Glutamatergic neuron (in vitro differentiated cells): ENCODE measurements around the gene MIOX. TPM values are rescaled to one million over a fixed set of nuclear protein-coding genes. Genes with fewer than 3 reads are reported as not detected.

Source experiments
- DNase-seq: peaks from one replicate; pipeline ENCODE4 v3.0.0; 2022
- H3K27ac Mint-ChIP-seq: one replicate; pipeline ENCODE4 v1.8.0; 2020; ENCODE audit warnings: mild to moderate bottlenecking, mixed read lengths, inconsistent platforms; ENCODE audit not compliant: unreplicated experiment
- H3K27me3 Mint-ChIP-seq: one replicate; pipeline ENCODE4 v1.8.0; 2020; ENCODE audit warnings: mild to moderate bottlenecking, moderate library complexity, mixed read lengths, inconsistent platforms; ENCODE audit not compliant: unreplicated experiment
- H3K36me3 Mint-ChIP-seq: one replicate; pipeline ENCODE4 v1.8.0; 2020; ENCODE audit warnings: mild to moderate bottlenecking, mixed read lengths, inconsistent platforms; ENCODE audit not compliant: unreplicated experiment
- H3K4me1 Mint-ChIP-seq: one replicate; pipeline ENCODE4 v1.8.0; 2020; ENCODE audit warnings: mild to moderate bottlenecking, low read depth, mixed read lengths, inconsistent platforms; ENCODE audit not compliant: unreplicated experiment
- H3K4me3 Mint-ChIP-seq: one replicate; pipeline ENCODE4 v1.8.0; 2020; ENCODE audit warnings: mild to moderate bottlenecking, mixed read lengths, inconsistent platforms; ENCODE audit not compliant: unreplicated experiment
- H3K9me3 Mint-ChIP-seq: one replicate; pipeline ENCODE4 v1.8.0; 2020; ENCODE audit warnings: mild to moderate bottlenecking, moderate library complexity, mixed read lengths, inconsistent platforms; ENCODE audit not compliant: unreplicated experiment
- total RNA-seq: library from RNA; stranded (reverse); fragmentation: NEBNext Ultra II Directional; extraction: Animal tissue kit (Norgen Biotek cat#: 25700); gene quantifications from one replicate; pipeline ENCODE4 v1.2.1, GENCODE V29; 2021; ENCODE audit not compliant: unreplicated experiment
- TF ChIP-seq, protein P1 (sequence below): fragments of 200-600 bp; sonication (generic); IDR thresholded peaks from one replicate; pipeline ENCODE4 v1.5.0; 2021; ENCODE audit not compliant: partially characterized antibody, unreplicated experiment

MIOX gene
- total RNA-seq, 1 donor from 2014 or later: 4.0 TPM

DNA sequence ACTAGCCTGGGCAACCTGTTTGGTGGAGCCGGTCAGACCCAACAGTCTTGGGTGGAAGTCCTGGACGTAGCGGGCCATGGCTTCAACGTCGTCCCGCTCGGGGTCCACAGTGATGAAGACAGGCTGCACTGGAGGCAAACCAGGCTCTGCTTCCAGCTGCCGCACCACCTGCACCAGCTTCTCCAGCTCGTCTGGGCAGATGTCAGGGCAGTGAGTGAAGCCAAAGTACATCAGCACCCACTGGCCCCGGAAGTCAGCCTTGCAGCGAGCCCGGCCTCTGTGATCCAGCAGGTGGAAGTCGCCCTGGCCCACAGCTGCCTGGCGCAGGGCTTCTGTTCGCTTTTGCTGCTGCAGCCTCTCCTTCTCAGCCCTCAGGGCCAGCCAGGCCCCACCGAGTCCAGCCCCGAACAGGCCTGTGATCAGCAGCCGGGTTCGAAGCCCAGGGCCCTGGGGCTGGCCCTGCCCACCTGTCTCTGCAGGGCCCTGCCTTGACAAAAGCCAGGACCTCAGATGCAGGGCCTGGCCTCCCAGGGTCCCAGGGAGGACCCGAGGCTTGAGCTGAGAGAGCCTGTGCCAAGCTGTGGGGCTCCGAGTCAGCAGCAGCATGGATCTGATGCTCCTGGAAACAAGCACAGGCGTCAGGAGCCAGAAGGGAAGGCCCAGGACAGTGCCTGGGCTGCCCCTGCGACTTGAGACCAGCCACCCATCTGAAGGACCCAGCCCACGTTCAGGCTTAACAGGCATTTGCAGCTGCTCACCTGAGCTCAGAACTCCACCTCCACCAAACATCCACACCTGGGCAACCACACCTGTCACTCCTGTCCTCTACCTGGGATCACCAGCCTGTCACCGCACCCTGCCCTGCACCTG is 37.4 kb downstream of the MIOX start:
- H3K4me1 Mint-ChIP-seq: peaks cover 11% of the 10 kb centered on the region
- peak overlapping the region; percentile 97 for H3K4me3 Mint-ChIP-seq
- TF ChIP-seq, protein P1, sequence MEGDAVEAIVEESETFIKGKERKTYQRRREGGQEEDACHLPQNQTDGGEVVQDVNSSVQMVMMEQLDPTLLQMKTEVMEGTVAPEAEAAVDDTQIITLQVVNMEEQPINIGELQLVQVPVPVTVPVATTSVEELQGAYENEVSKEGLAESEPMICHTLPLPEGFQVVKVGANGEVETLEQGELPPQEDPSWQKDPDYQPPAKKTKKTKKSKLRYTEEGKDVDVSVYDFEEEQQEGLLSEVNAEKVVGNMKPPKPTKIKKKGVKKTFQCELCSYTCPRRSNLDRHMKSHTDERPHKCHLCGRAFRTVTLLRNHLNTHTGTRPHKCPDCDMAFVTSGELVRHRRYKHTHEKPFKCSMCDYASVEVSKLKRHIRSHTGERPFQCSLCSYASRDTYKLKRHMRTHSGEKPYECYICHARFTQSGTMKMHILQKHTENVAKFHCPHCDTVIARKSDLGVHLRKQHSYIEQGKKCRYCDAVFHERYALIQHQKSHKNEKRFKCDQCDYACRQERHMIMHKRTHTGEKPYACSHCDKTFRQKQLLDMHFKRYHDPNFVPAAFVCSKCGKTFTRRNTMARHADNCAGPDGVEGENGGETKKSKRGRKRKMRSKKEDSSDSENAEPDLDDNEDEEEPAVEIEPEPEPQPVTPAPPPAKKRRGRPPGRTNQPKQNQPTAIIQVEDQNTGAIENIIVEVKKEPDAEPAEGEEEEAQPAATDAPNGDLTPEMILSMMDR: no peak
- H3K9me3 Mint-ChIP-seq: peaks cover 15% of the 10 kb centered on the region
- no peak for DNase-seq
- peaks cover 23% of the 10 kb centered on the region for H3K27me3 Mint-ChIP-seq
- peak overlapping the region; percentile 93 for H3K27ac Mint-ChIP-seq
- peaks cover 5% of the 10 kb centered on the region for H3K36me3 Mint-ChIP-seq

DNA sequence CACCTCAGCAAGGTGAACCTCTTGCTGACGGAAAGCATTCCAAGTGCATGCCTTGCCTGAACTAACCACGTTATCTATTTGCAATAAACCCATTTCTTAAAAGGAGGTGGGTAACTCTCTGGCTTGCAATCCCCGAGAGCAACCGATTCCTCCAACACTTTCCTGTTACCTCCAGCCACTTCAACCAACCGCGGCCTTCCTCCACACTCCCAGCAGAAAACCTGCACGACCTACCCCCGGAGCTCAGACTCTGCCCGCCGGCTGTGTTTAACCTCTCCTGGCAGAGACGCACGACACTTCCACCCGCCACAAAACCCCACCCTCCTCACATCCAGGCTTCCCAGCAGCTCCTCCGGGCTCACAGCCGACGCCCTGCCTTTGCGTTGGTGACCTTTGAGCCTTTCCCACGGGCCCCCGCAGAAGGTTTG is 38.0 kb downstream of the MIOX start:
- Mint-ChIP-seq H3K27me3 (peaks cover 20% of the 10 kb centered on the region), H3K4me1 (peaks cover 12% of the 10 kb centered on the region), H3K9me3 (peaks cover 15% of the 10 kb centered on the region), H3K36me3 (peaks cover 5% of the 10 kb centered on the region), H3K4me3 (peak overlapping the region; percentile 97), H3K27ac (peak overlapping the region; percentile 93)
- DNase-seq: no peak
- TF ChIP-seq, protein P1: no peak

DNA sequence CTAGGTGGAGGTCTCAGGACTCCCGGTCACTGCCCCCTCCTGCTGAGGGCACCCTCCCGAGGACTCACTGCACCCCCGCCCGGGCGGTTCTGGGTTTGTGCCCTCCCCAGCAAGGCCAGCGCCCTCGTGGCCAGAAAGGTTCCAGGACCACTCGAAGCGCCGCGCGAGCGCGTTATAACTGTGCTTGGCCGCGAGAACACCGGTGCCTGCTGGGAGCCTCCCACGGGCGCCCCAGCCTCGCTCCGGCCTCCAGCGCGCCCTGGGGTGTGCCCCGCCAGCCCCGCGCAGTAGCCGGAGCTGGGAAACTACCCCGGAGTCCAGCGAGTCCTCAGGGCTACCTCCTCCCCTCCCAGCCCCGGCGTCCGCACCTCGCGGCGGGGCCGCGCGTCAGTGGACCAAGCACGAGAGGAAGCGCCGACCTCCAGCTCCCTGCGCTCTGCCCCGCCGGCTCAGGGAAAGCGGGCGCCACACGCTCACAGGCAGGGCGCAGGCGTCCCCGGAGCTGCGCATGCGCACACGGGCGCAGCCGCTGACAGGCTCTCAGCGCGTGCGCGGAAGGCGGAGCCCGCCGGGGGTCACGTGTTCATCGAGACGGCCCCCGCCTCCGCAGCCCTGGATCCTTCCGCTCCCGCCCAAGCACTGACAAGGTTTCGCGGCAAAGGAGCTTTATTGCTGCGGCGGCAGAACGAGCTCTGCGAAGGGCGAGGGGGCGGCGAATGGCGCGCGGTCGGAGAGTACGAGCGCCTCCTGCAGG is 38.6 kb downstream of the MIOX start, which contains the start of gene SCO2:
SCO2 (minus strand) TSS at position 495 of the 754 bp plus-strand sequence. CDS start 1,187 bp downstream, outside the sequence.
- DNase-seq: peak; percentile 97
- Mint-ChIP-seq H3K4me3 (peak within 1 kb of the TSS; percentile 97), H3K4me1 (peaks cover 12% of the 10 kb centered on the region), H3K36me3 (peaks cover 5% of the 10 kb centered on the region), H3K27me3 (peaks cover 20% of the 10 kb centered on the region), H3K27ac (peak within 1 kb of the TSS; percentile 93), H3K9me3 (peaks cover 15% of the 10 kb centered on the region)
- TF ChIP-seq, protein P1: no peak

DNA sequence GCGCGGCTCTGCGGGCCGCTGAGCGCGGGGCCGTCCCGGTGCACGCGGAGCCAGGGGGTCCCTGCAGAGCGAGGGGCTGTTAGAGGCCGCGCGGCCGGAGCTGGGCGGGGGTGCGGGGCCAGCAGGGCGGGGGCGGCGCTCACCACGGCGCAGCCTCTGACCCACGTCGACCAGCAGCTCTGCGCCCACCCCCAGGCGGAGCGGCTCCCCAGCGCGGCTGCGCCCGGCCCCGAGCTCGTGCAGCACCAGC is 39.1 kb downstream of the MIOX start:
- no peak for DNase-seq
- TF ChIP-seq, protein P1: no peak
- Mint-ChIP-seq H3K9me3 (peaks cover 15% of the 10 kb centered on the region), H3K4me3 (no peak overlapping the region), H3K36me3 (peaks cover 5% of the 10 kb centered on the region), H3K27ac (no peak overlapping the region), H3K4me1 (peaks cover 12% of the 10 kb centered on the region), H3K27me3 (peaks cover 20% of the 10 kb centered on the region)
